Measurements from ENCODE around the gene TAS1R1. TPM values are rescaled to one million over a fixed set of nuclear protein-coding genes. Genes with fewer than 3 reads are reported as not detected.

The TAS1R1 gene
- total and polyA plus RNA-seq, 10 of the 15 experiments (the other 5 are each of a cell fraction or from before 2014, with no cell fraction given): 0.03 to 0.06 (median 0.04) TPM; not detected in 7

GRCh38 chr1:6596351-6596750 is 41.2 kb downstream of the TAS1R1 start:
- intact Hi-C loops (cut with micrococcal nuclease; ENCODE audit: unreplicated experiment): no loop called here
- no peak for FAIRE-seq

More at GRCh38 chr1:6596351-6596750, 41.2 kb downstream of the TAS1R1 start:
- H3K27me3 ChIP-seq (replicated peaks in 1 of 2; ENCODE audit: control insufficient read depth in 2 of 2, insufficient read depth in 2 of 2, low read length in 1 of 2): no peaks in the 10 kb centered on the region
- POLR2A ChIA-PET: no interaction called here
- H3K4me1 ChIP-seq (ENCODE audit: control insufficient read depth, insufficient read depth, low read length): peaks cover 9% of the 10 kb centered on the region
- 87% methylated on average over 7 of the region's 7 CpGs for WGBS (ENCODE audit: insufficient coverage, insufficient replicate concordance, low lambda C conversion rate, missing lambda C conversion rate)
- no peak overlapping the region for H3K27ac ChIP-seq (ENCODE audit: control insufficient read depth, insufficient read depth)
- H3K79me2 ChIP-seq (ENCODE audit: control insufficient read depth, insufficient read depth, low read length): peaks cover 26% of the 10 kb centered on the region
- TF ChIP-seq POLR2A (IDR thresholded peaks at IDR 0.05; ENCODE audit: low read depth, low read length) (no peak), ATF3 (IDR thresholded peaks at IDR 0.05; ENCODE audit: borderline replicate concordance, extremely low read depth, low read depth, low read length) (no peak), ZNF24 (IDR thresholded peaks at IDR 0.05) (no peak), STAT3 (IDR thresholded peaks at IDR 0.05; ENCODE audit: low read depth, low read length) (no peak), HCFC1 (IDR thresholded peaks at IDR 0.05; ENCODE audit: low read length) (no peak), ZSCAN29 (IDR thresholded peaks at IDR 0.05) (no peak), SIN3A (IDR thresholded peaks at IDR 0.05; ENCODE audit: low read depth, low read length) (no peak), KAT2A (conservative IDR thresholded peaks at IDR 0.05; ENCODE audit: control insufficient read depth, low read depth, low read length) (no peak), MEF2B (IDR thresholded peaks at IDR 0.05; ENCODE audit: partially characterized antibody, poor library complexity, severe bottlenecking) (no peak), TCF12 (IDR thresholded peaks at IDR 0.05; ENCODE audit: low read depth, low read length) (no peak), CHD4 (IDR thresholded peaks at IDR 0.05) (no peak), TAF1 (IDR thresholded peaks at IDR 0.05; ENCODE audit: borderline replicate concordance, low read depth, low read length) (no peak), HDAC2 (IDR thresholded peaks at IDR 0.05) (no peak), NBN (IDR thresholded peaks at IDR 0.05) (no peak)
- CTCF ChIA-PET: interaction anchor here (0.6 kb wide), 1 partner anchor 15 kb away, joined by 4 read pairs; no protein-coding TSS in a partner anchor
- H2AFZ ChIP-seq (ENCODE audit: control insufficient read depth, low read depth, low read length): no peak overlapping the region
- SMC1A ChIA-PET (ENCODE audit: uncharacterized antibody, unreplicated experiment): no interaction called here
- H3K4me3 ChIP-seq: no peak overlapping the region
- RAD21 ChIA-PET (ENCODE audit: unreplicated experiment): no interaction called here
- no peak for DNase-seq (ENCODE audit: low read depth, low spot score)
- no peaks in the 10 kb centered on the region for H4K20me1 ChIP-seq (ENCODE audit: control insufficient read depth, insufficient read depth)
- no peak for ATAC-seq
- no TSS peak for BruUV-seq (replicated peaks)
- H3K9ac ChIP-seq (ENCODE audit: control insufficient read depth, insufficient read depth, low read length): no peak overlapping the region
- no peaks in the 10 kb centered on the region for H3K9me3 ChIP-seq (replicated peaks; ENCODE audit: control insufficient read depth, insufficient read depth, low read length)
- H3K36me3 ChIP-seq (ENCODE audit: control insufficient read depth in 2 of 2, insufficient read depth in 2 of 2, low read length in 1 of 2): peaks cover 10 to 24% of the 10 kb centered on the region in 2 experiments
- in situ Hi-C loops (cut with MboI): no loop called here
- no peak overlapping the region for H3K4me2 ChIP-seq (ENCODE audit: control insufficient read depth, insufficient read depth)

Measured in GM12878 (cell line).